ENCODE data around the gene GALNT10.

The GALNT10 gene

GRCh38 chr5:154419236-154419635, 228.7 kb downstream of the GALNT10 start:
- Histone ChIP-seq H3K27ac (ENCODE audit: low read depth, low read length) (no peak overlapping the region), H2AK5ac (ENCODE audit: low read length) (no peak overlapping the region), H3K9ac (ENCODE audit: low read length) (no peak overlapping the region), H3K36me3 (ENCODE audit: control insufficient read depth, insufficient read depth, low read length) (no peaks in the 10 kb centered on the region), H3K4me1 (ENCODE audit: control insufficient read depth, low read depth, low read length) (no peaks in the 10 kb centered on the region), H2BK120ac (ENCODE audit: low read depth, low read length) (no peak overlapping the region), H3K23ac (ENCODE audit: low read length) (no peak overlapping the region), H4K5ac (ENCODE audit: low read length) (no peak overlapping the region), H3K79me1 (ENCODE audit: low read length) (no peaks in the 10 kb centered on the region), H2BK15ac (replicated peaks; ENCODE audit: low read depth) (no peak overlapping the region), H3K4ac (ENCODE audit: low read depth, low read length) (no peak overlapping the region), H3K4me2 (ENCODE audit: low read length) (no peak overlapping the region), H3K4me3 (ENCODE audit: low read length) (no peak overlapping the region), H2BK5ac (ENCODE audit: low read length) (no peak overlapping the region), H3K27me3 (ENCODE audit: insufficient read depth, low read length, poor library complexity) (no peaks in the 10 kb centered on the region), H3K79me2 (ENCODE audit: control insufficient read depth, insufficient read depth, low read length) (no peaks in the 10 kb centered on the region), H3K56ac (ENCODE audit: low read length) (no peak overlapping the region), H4K8ac (ENCODE audit: low read depth, low read length) (no peak overlapping the region), H3K18ac (ENCODE audit: low read length) (no peak overlapping the region)
- WGBS (ENCODE audit: extremely low coverage, insufficient coverage, low lambda C conversion rate) = no CpG with 5 or more reads among the region's 7 CpGs
- no peak for DNase-seq

GRCh38 chr5:154421868-154422267, 231.3 kb downstream of the GALNT10 start:
- no CpG with 5 or more reads among the region's 1 CpG for WGBS (ENCODE audit: extremely low coverage, insufficient coverage, low lambda C conversion rate)

GRCh38 chr5:154422298-154422697, 231.8 kb downstream of the GALNT10 start:
- Histone ChIP-seq H2AK5ac (ENCODE audit: low read length) (no peak overlapping the region), H3K4me3 (ENCODE audit: low read length) (no peak overlapping the region), H2BK120ac (ENCODE audit: low read depth, low read length) (no peak overlapping the region), H4K8ac (ENCODE audit: low read depth, low read length) (no peak overlapping the region), H3K79me1 (ENCODE audit: low read length) (no peaks in the 10 kb centered on the region), H3K56ac (ENCODE audit: low read length) (no peak overlapping the region), H4K5ac (ENCODE audit: low read length) (no peak overlapping the region), H3K4me2 (ENCODE audit: low read length) (no peak overlapping the region), H3K9ac (ENCODE audit: low read length) (no peak overlapping the region), H3K18ac (ENCODE audit: low read length) (no peak overlapping the region), H3K36me3 (ENCODE audit: control insufficient read depth, insufficient read depth, low read length) (no peaks in the 10 kb centered on the region), H3K4ac (ENCODE audit: low read depth, low read length) (no peak overlapping the region), H2BK5ac (ENCODE audit: low read length) (no peak overlapping the region), H3K4me1 (ENCODE audit: control insufficient read depth, low read depth, low read length) (no peaks in the 10 kb centered on the region), H3K79me2 (ENCODE audit: control insufficient read depth, insufficient read depth, low read length) (no peaks in the 10 kb centered on the region), H3K27ac (ENCODE audit: low read depth, low read length) (no peak overlapping the region), H3K23ac (ENCODE audit: low read length) (no peak overlapping the region), H3K27me3 (ENCODE audit: insufficient read depth, low read length, poor library complexity) (no peaks in the 10 kb centered on the region), H2BK15ac (replicated peaks; ENCODE audit: low read depth) (no peak overlapping the region)
- DNase-seq = no peak
- no CpG with 5 or more reads among the region's 2 CpGs for WGBS (ENCODE audit: extremely low coverage, insufficient coverage, low lambda C conversion rate)

More at GRCh38 chr5:154421868-154422267, 231.3 kb downstream of the GALNT10 start:
- no peak overlapping the region for H3K56ac ChIP-seq (ENCODE audit: low read length)
- H4K5ac ChIP-seq (ENCODE audit: low read length) = no peak overlapping the region
- H2BK120ac ChIP-seq (ENCODE audit: low read depth, low read length) = no peak overlapping the region
- H2AK5ac ChIP-seq (ENCODE audit: low read length) = no peak overlapping the region
- H3K4me1 ChIP-seq (ENCODE audit: control insufficient read depth, low read depth, low read length) = no peaks in the 10 kb centered on the region
- H3K27me3 ChIP-seq (ENCODE audit: insufficient read depth, low read length, poor library complexity) = no peaks in the 10 kb centered on the region
- no peak overlapping the region for H3K9ac ChIP-seq (ENCODE audit: low read length)
- H3K4ac ChIP-seq (ENCODE audit: low read depth, low read length) = no peak overlapping the region
- no peak overlapping the region for H3K4me3 ChIP-seq (ENCODE audit: low read length)
- no peak overlapping the region for H4K8ac ChIP-seq (ENCODE audit: low read depth, low read length)
- no peaks in the 10 kb centered on the region for H3K79me1 ChIP-seq (ENCODE audit: low read length)
- no peak overlapping the region for H3K4me2 ChIP-seq (ENCODE audit: low read length)
- H3K36me3 ChIP-seq (ENCODE audit: control insufficient read depth, insufficient read depth, low read length) = no peaks in the 10 kb centered on the region
- peak; percentile 79 for DNase-seq
- H3K27ac ChIP-seq (ENCODE audit: low read depth, low read length) = no peak overlapping the region
- no peak overlapping the region for H3K18ac ChIP-seq (ENCODE audit: low read length)
- H3K79me2 ChIP-seq (ENCODE audit: control insufficient read depth, insufficient read depth, low read length) = no peaks in the 10 kb centered on the region
- H2BK5ac ChIP-seq (ENCODE audit: low read length) = no peak overlapping the region
- no peak overlapping the region for H3K23ac ChIP-seq (ENCODE audit: low read length)
- H2BK15ac ChIP-seq (replicated peaks; ENCODE audit: low read depth) = no peak overlapping the region

- Histone ChIP-seq H3K79me1 (ENCODE audit: low read length) (no peaks in the 10 kb centered on the region), H3K79me2 (ENCODE audit: control insufficient read depth, insufficient read depth, low read length) (no peaks in the 10 kb centered on the region), H2BK5ac (ENCODE audit: low read length) (no peak overlapping the region), H3K23ac (ENCODE audit: low read length) (no peak overlapping the region), H3K27me3 (ENCODE audit: insufficient read depth, low read length, poor library complexity) (no peaks in the 10 kb centered on the region), H3K4me3 (ENCODE audit: low read length) (no peak overlapping the region), H4K8ac (ENCODE audit: low read depth, low read length) (no peak overlapping the region), H3K4me2 (ENCODE audit: low read length) (no peak overlapping the region), H3K4ac (ENCODE audit: low read depth, low read length) (no peak overlapping the region), H3K18ac (ENCODE audit: low read length) (no peak overlapping the region), H3K9ac (ENCODE audit: low read length) (no peak overlapping the region), H2BK15ac (replicated peaks; ENCODE audit: low read depth) (no peak overlapping the region), H2BK120ac (ENCODE audit: low read depth, low read length) (no peak overlapping the region), H3K56ac (ENCODE audit: low read length) (no peak overlapping the region), H3K4me1 (ENCODE audit: control insufficient read depth, low read depth, low read length) (no peaks in the 10 kb centered on the region), H2AK5ac (ENCODE audit: low read length) (no peak overlapping the region), H4K5ac (ENCODE audit: low read length) (no peak overlapping the region), H3K36me3 (ENCODE audit: control insufficient read depth, insufficient read depth, low read length) (no peaks in the 10 kb centered on the region), H3K27ac (ENCODE audit: low read depth, low read length) (no peak overlapping the region)
- DNase-seq = no peak
- no CpG with 5 or more reads among the region's 3 CpGs for WGBS (ENCODE audit: extremely low coverage, insufficient coverage, low lambda C conversion rate)
These were observed 237.7 kb downstream of the GALNT10 start for GRCh38 chr5:154428208-154428607.

- Histone ChIP-seq H3K4me2 (ENCODE audit: low read length) (no peak overlapping the region), H3K23ac (ENCODE audit: low read length) (no peak overlapping the region), H4K8ac (ENCODE audit: low read depth, low read length) (no peak overlapping the region)
These were observed 238.8 kb downstream of the GALNT10 start for GRCh38 chr5:154429341-154429740.

GRCh38 chr5:154430466-154430865, 239.9 kb downstream of the GALNT10 start:
- H3K4me2 ChIP-seq (ENCODE audit: low read length) = no peak overlapping the region
- H3K27ac ChIP-seq (ENCODE audit: low read depth, low read length) = no peak overlapping the region
- H3K4ac ChIP-seq (ENCODE audit: low read depth, low read length) = no peak overlapping the region
- H2BK120ac ChIP-seq (ENCODE audit: low read depth, low read length) = no peak overlapping the region
- no peak overlapping the region for H3K56ac ChIP-seq (ENCODE audit: low read length)
- H3K4me1 ChIP-seq (ENCODE audit: control insufficient read depth, low read depth, low read length) = no peaks in the 10 kb centered on the region
- H3K9ac ChIP-seq (ENCODE audit: low read length) = no peak overlapping the region
- no peak overlapping the region for H3K4me3 ChIP-seq (ENCODE audit: low read length)
- no peak overlapping the region for H2BK5ac ChIP-seq (ENCODE audit: low read length)
- no peak overlapping the region for H2BK15ac ChIP-seq (replicated peaks; ENCODE audit: low read depth)
- H3K23ac ChIP-seq (ENCODE audit: low read length) = no peak overlapping the region
- no peaks in the 10 kb centered on the region for H3K27me3 ChIP-seq (ENCODE audit: insufficient read depth, low read length, poor library complexity)
- DNase-seq = no peak
- H2AK5ac ChIP-seq (ENCODE audit: low read length) = no peak overlapping the region
- WGBS (ENCODE audit: extremely low coverage, insufficient coverage, low lambda C conversion rate) = no CpG with 5 or more reads among the region's 4 CpGs
- no peaks in the 10 kb centered on the region for H3K36me3 ChIP-seq (ENCODE audit: control insufficient read depth, insufficient read depth, low read length)
- no peak overlapping the region for H3K18ac ChIP-seq (ENCODE audit: low read length)
- H3K79me1 ChIP-seq (ENCODE audit: low read length) = no peaks in the 10 kb centered on the region
- no peaks in the 10 kb centered on the region for H3K79me2 ChIP-seq (ENCODE audit: control insufficient read depth, insufficient read depth, low read length)
- no peak overlapping the region for H4K5ac ChIP-seq (ENCODE audit: low read length)
- no peak overlapping the region for H4K8ac ChIP-seq (ENCODE audit: low read depth, low read length)

More at GRCh38 chr5:154429341-154429740, 238.8 kb downstream of the GALNT10 start:
- Histone ChIP-seq H3K27me3 (ENCODE audit: insufficient read depth, low read length, poor library complexity) (no peaks in the 10 kb centered on the region), H3K4me1 (ENCODE audit: control insufficient read depth, low read depth, low read length) (no peaks in the 10 kb centered on the region), H3K79me1 (ENCODE audit: low read length) (no peaks in the 10 kb centered on the region), H3K4ac (ENCODE audit: low read depth, low read length) (no peak overlapping the region), H2BK120ac (ENCODE audit: low read depth, low read length) (no peak overlapping the region), H4K5ac (ENCODE audit: low read length) (no peak overlapping the region), H3K9ac (ENCODE audit: low read length) (no peak overlapping the region), H3K36me3 (ENCODE audit: control insufficient read depth, insufficient read depth, low read length) (no peaks in the 10 kb centered on the region), H3K79me2 (ENCODE audit: control insufficient read depth, insufficient read depth, low read length) (no peaks in the 10 kb centered on the region), H3K18ac (ENCODE audit: low read length) (no peak overlapping the region), H2AK5ac (ENCODE audit: low read length) (no peak overlapping the region), H3K56ac (ENCODE audit: low read length) (no peak overlapping the region), H2BK5ac (ENCODE audit: low read length) (no peak overlapping the region), H3K27ac (ENCODE audit: low read depth, low read length) (no peak overlapping the region), H2BK15ac (replicated peaks; ENCODE audit: low read depth) (no peak overlapping the region), H3K4me3 (ENCODE audit: low read length) (no peak overlapping the region)
- no peak for DNase-seq
- WGBS (ENCODE audit: extremely low coverage, insufficient coverage, low lambda C conversion rate) = no CpG with 5 or more reads among the region's 1 CpG

All from mesendoderm (in vitro differentiated cells).